GM18526 (cell line): Measurements from ENCODE around the gene SFSWAP.

Source experiments
- POLR2A ChIP-seq: IDR thresholded peaks from 3 replicates; pipeline ENCODE4 v1.6.1; 2011; ENCODE audit not compliant: insufficient read length; ENCODE audit errors: extremely low read depth

The SFSWAP gene

GRCh38 chr12:131711551-131712205, 788 bp downstream of the SFSWAP start:
- no peak for TF ChIP-seq POLR2A

DNA sequence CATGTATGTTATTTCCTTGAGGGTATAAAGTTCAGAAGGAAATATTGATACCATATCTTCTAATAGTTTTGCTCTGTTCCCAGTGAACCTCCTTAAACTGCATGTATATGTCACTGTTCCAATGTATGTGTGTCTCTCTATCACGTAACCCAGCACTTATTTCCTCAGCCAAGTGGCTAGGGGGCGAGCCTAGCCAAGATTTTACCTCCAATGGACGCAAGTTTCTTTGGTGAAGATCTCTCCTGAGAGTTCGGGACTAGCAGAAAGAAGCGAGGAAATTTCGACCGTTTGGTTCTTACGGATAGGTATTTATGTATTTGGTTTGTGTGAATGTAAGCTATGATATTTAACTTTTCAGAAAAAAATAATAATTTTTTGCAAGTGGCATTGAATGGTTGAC, 2.5 kb downstream of the SFSWAP start:
- TF ChIP-seq POLR2A, result no peak

- TF ChIP-seq POLR2A, result no peak
Observed at GRCh38 chr12:131714759-131715158, 3.9 kb downstream of the SFSWAP start.

DNA sequence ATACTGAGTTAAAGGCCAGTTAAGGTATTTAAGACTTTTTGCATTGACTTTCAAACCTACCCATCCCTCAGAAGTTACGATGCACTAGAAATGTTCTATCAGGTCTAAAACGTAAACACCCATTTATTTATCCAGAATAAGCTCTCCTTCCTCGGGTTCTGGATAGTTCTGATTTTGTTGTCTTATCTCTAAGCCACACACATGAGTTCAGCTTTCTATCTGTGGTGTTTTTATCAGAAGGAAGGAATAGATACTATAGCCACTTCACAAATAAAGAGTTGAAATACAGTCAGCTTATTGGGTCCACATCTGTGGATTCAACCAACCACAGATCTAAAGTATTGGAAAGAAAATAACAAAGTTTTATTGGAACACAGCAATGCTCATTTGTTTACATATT, 5.4 kb downstream of the SFSWAP start:
- no peak for TF ChIP-seq POLR2A

GRCh38 chr12:131720241-131720640, 9.4 kb downstream of the SFSWAP start:
- no peak for TF ChIP-seq POLR2A

DNA sequence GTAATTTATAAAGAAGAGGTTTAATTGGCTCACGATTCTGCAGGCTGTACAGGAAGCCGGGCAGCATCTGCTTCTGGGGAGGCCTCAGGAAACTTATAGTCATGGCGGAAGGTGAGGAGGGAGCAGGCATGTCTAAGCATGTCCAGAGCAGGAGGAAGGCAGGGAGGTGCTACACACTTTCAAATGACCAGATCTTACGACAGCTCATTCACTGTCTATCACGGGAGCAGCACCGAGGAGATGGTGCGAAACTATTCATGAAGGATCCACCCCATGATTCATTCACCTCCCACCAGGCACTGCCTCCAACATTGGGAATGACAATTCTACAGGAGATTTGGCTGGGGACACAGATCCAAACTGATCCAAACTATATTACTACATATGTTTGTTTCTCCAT, 10.0 kb downstream of the SFSWAP start:
- TF ChIP-seq POLR2A, result no peak

DNA sequence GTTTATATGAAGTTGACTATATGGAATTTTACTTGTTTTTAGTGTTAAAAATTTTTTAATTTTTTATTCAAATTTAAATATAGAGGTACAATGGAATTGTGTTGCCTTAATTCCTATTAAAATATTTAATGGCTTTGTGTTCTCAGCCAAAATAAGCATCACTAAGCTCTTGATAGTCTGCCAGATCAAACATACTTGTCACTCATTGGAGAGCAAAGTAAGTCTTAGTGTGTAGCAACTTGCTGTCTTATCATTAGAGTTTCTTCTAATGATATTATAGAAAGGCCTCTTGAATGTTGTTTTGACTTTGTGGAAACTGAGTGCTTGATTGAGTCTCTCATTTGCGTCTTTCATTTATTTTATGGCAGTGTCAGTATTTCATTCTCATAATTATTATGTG, 10.7 kb downstream of the SFSWAP start:
- TF ChIP-seq POLR2A, result no peak

DNA sequence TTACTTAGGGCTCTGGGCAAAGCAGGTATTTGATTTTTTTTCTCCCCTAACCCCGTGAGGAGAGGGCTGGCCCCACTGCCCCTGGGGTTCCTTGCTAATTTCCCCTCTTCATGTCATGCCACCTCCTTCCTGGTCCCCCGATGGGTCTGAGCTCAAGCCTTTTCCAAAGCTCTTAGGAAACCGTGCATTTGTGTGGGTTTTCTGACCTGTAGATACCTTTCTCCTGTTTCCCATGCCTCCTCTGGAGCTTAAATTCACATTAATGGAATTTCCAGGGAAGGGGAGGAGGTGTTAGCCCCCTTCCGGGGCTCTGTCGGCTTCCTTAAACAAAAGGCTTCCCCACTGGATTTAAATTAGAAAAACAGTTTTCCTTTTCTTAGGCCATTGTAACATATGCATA, 12.6 kb downstream of the SFSWAP start:
- no peak for TF ChIP-seq POLR2A

- no peak for TF ChIP-seq POLR2A
Observed at GRCh38 chr12:131724534-131724933, 13.6 kb downstream of the SFSWAP start.

DNA sequence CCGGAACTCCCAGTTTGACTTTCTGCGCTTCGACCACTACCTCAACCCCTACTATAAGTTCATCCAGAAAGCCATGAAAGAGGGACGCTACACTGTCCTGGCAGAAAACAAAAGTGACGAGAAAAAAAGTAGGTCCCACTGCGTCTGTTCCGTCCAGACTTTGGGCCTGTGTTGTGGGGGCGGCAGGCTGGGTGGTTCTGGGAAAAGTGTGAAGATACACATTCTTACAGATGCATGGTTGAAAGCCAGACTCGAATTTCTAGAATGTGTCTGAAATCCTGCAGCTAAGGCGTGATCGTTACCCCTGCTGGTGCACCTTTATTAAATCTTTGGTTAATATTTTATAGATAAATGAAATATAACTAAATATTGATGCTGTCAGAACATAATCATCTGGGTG, 14.6 kb downstream of the SFSWAP start:
- no peak for TF ChIP-seq POLR2A

GRCh38 chr12:131728720-131729119, 17.8 kb downstream of the SFSWAP start:
- no peak for TF ChIP-seq POLR2A

GRCh38 chr12:131729254-131729955, 18.5 kb downstream of the SFSWAP start:
- TF ChIP-seq POLR2A, result no peak

DNA sequence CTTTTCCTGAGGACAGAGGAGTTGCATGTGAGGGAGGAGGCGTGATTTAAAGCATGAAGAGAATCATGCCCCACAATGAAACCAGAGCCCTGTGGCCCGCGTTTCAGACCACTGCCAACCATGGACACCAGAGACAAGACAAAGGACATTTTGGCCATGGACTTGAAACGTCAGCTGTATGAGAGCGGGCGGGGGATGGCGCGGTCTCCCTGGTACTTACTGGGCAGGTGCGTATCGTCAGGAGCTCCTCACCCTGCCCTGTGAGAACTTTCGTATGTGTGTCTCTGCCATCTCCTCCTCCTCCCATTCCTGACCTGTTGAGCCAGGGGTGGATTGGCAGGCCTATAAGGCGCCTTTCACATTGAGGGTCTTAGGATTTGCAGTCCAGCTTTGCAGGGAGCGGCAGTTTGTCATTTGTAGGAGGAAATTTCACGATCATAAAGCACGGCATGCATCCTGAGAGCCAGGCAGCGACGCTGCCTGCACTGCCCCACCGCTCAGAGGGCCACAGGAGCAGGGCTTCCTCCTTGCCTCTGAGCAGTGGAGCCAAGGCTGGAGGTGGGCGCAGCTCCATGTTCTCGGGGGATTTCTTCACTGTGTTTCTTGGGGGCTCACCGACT, 22.2 kb downstream of the SFSWAP start:
- no peak for TF ChIP-seq POLR2A

DNA sequence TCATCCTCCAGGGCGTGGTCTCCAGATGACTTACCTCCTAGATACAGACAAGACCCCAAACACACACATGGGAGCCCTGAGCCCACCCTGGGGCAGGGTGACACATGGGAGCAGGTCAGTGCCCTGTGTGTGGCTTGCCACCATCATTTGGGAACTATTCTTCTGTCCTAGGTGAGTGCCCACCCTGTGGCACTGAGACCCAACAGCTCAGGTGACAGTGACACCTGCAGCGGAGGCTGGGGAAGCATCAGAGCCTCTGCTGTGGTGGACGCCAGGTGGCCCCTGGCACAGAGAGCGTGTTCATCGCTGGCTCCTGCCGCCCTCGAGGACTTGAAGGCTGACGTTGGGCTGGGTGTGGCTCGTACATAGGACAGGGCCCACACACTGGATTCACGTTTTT, 23.0 kb downstream of the SFSWAP start:
- TF ChIP-seq POLR2A, result no peak

- no peak for TF ChIP-seq POLR2A
Observed at GRCh38 chr12:131734336-131735152, 23.7 kb downstream of the SFSWAP start.

DNA sequence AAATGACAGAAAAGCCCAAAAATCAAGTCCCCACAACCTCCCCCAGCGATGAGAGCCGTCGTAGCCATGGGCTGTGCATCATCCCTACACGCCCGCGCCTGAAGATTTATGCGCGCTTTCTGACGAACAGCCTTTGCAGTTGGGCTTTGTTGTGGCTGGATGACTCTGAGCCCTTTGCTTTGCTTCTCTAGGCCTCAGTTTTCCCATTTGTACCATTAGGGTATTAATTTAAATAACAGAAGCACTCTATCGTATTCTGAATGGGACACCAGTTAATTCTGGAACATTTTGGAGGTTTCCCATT, 24.2 kb downstream of the SFSWAP start:
- no peak for TF ChIP-seq POLR2A
